DMS114 treated with DMSO at 0.1 percent for 48 hours (cell line): Measurements from ENCODE around the gene PAQR9.

Source experiments
- DNase-seq: peaks from one replicate; lab custom pipeline; 2025; ENCODE audit not compliant: unreplicated experiment; lab: John Stamatoyannopoulos, UW

PAQR9 gene

GRCh38 chr3:142983318-142983717, 19.8 kb upstream of the PAQR9 start:
- DNase-seq, result no peak

- DNase-seq, result no peak
Measured at GRCh38 chr3:142982038-142982773, 18.7 kb upstream of the PAQR9 start.

GRCh38 chr3:142981108-142981507, 17.6 kb upstream of the PAQR9 start:
- no peak for DNase-seq

GRCh38 chr3:142977399-142977728, 13.9 kb upstream of the PAQR9 start:
- DNase-seq, result no peak

GRCh38 chr3:142976621-142977398, 13.3 kb upstream of the PAQR9 start:
- DNase-seq, result no peak

GRCh38 chr3:142975316-142975995, 12.0 kb upstream of the PAQR9 start:
- no peak for DNase-seq

- DNase-seq, result no peak
Measured at GRCh38 chr3:142973217-142974009, 9.9 kb upstream of the PAQR9 start.

- DNase-seq, result no peak
Measured at GRCh38 chr3:142972092-142972753, 8.7 kb upstream of the PAQR9 start.

GRCh38 chr3:142971431-142971830, 8.0 kb upstream of the PAQR9 start:
- DNase-seq, result no peak

GRCh38 chr3:142968319-142969025, 5.0 kb upstream of the PAQR9 start:
- DNase-seq, result no peak

- no peak for DNase-seq
Measured at GRCh38 chr3:142966808-142967207, 3.3 kb upstream of the PAQR9 start.

GRCh38 chr3:142965581-142965980, 2.1 kb upstream of the PAQR9 start:
- DNase-seq, result no peak

GRCh38 chr3:142963234-142963515, 299 bp downstream of the PAQR9 start:
- DNase-seq, result no peak

GRCh38 chr3:142962520-142963233, 797 bp downstream of the PAQR9 start:
- DNase-seq, result no peak

GRCh38 chr3:142962175-142962519, 1.3 kb downstream of the PAQR9 start:
- no peak for DNase-seq

- DNase-seq, result no peak
Measured at GRCh38 chr3:142961539-142961938, 1.9 kb downstream of the PAQR9 start.

- no peak for DNase-seq
Measured at GRCh38 chr3:142960322-142960850, 3.1 kb downstream of the PAQR9 start.

- no peak for DNase-seq
Measured at GRCh38 chr3:142958707-142959106, 4.8 kb downstream of the PAQR9 start.

GRCh38 chr3:142953443-142953842, 10.0 kb downstream of the PAQR9 start:
- DNase-seq, result no peak
